Measurements from ENCODE around the gene SH3BP5.

GRCh38 chr3:15269091-15269989 is 63.0 kb downstream of the SH3BP5 start:
- TF ChIP-seq CTCF (IDR thresholded peaks at IDR 0.05) = no peak
- peak; percentile 32 for TF ChIP-seq POLR2A (IDR thresholded peaks at IDR 0.05)
